SHP77 (cell line): ENCODE results near the gene COPE.

ENCODE experiments used
- DNase-seq, 2 experiments: peaks; one replicate each; lab custom pipeline; 2025; lab: John Stamatoyannopoulos, UW

The COPE gene

DNA sequence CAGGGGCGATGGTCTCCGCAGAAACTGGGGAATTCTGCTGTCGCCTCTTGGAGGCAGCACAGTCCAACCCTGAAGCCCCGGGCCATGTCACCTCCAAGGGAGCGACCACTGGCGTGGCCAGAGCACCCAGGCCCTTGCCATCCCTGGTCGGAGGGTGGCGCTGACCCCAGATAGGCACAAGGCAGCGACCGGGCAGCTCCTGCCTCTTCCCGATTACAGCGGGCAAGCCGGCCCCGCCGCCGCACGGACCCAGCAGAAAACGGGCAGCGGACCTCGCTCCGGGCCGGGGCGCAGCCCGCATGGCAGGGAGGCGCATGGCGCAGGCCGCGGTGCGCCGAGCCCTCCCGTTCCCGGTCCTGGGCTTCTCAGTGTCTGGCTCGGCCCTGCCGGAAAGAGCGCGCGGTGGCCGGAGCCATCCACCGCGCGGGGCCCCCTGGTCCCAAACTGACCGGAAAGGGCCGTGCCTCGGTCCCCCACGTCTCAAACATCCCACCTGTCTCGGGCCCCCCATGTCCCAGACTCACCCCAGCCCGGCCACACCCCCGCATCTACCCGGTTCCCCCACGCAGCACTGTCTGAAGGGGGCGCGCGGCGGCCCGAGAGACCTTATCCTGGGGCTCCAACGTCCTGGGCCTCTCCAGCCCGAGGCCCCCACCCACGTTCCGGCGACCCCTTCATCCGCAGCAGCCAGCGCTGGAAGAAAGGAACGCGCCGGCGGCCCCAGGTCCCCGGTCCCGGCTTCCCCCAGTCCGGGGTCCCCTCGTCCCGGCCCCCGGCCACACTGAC is 24.0 kb downstream of the COPE start:
- no peak for DNase-seq

DNA sequence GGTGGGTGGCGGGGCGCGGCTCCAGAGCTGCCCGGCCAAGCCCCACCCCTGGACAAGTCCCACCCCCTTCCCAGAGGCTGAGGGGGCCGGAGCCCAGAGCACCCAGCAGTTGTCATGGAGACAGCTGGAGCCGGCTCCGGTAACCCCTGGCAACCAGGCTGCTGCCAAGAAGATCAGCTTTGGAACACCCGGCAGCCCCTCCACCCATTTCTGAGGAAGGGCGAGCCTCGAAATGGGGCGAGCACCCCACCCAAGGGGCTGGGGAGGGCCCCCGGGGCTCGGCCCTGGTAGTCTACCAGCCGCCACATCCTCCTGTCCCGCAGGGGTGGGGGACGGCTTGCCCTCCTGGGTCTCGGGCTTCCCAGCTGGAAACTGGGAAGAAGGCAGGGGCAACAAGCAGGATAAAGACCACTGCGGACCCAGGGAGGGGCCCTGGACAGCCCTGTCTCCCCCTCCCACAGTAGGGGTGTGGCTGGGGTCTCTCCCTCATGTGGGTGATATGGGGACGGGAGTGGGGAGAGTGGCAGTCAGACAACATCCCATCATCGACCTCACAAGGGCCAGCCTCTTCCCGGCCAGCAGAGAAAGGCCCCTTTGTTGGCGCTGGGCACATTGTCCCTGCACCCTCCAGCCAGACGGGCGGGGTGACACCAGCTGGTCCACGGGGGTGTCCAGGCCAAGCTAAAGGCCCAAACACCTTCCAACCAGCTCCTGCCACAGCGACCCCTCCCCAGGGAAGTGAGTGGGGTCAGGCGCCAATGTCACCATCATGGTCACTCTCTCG is 24.7 kb downstream of the COPE start:
- no peak for DNase-seq

DNA sequence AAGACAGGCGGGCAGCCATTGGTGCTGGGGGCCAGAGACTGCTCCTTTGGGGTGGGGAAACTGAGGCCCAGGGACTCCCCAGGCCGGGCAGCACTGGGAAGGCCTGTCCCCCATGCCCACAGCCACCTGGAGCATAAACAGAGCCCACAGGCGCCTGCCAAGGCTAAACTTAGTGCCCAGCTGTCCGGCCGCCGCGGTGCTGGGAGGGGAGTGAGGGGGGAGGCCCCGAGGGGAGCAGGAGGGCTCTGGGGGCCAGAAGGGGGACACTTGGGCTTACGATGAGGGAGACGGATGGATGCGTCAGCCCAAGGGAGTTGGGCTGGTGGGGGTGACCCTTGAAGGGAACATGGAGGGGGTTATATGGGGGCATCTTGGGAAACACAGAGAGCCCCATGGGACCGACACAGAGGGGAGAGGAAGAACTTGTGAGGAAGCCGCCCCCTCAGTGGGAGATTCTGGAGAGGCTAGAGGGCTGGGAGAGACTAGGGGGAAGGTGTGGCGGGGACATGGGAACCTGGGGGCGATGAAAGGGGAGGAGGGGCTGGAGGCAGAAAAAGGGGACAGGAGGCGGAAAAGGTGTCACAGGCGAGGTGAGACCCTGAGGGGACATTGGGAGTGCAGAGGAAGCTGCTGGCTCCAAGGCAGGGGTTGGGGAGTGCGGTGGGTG is 25.5 kb downstream of the COPE start:
- DNase-seq, result no peak

DNA sequence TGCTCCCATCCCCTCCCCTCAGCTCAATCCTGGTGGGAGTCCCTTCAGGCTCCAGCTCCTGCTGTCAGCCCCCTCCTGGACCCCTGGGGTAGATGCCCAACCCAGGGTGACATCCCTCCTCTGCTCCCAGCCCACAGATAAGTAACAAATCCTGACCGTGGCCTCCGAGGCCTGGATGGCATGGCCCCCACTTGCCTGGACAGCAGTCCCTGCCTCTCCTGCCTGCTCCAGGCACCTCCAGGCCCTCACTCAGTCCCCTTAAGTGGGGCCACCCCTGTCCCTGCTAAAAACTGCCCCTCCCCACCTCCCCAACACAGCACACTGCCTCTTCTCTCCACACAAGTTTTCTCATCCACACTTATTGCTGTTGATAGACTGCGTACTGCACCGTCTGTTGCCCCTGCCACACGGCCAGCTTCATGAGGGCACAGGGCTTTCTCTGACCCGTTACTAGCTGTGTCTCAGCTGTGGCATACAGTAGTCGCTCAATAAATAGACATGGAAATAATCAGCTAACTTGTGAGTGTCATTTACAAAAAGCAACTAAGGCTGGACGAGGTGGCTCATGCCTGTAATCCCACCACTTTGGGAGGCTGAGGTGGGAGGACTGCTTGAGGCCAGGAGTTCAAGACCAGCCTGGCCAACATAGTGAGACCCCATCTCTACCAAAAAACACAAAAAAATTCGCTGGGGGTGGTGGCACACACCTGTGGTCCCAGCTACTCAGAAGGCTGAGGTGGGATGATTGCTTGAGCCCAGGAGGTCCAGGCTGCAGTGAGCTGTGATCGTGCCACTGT is 29.0 kb downstream of the COPE start:
- DNase-seq, result no peak

DNA sequence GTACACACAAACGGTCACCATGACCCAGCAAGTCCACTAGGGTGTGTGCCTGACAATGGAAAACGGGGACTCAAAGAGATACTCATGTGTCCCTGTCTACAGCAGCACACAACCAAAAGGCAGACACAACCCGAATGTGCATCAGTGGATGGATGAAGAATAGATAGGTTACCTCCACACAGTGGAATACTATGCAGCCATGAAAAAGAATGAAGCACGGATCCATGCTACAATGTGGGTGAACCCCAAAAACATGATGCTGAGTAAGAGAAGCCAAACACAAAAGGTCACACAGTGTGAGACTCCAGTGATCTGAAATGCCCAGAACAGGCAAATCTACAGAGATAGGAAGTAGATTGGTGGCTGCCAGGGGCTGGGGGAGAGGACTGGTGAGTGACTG is 32.2 kb downstream of the COPE start:
- DNase-seq, result no peak

DNA sequence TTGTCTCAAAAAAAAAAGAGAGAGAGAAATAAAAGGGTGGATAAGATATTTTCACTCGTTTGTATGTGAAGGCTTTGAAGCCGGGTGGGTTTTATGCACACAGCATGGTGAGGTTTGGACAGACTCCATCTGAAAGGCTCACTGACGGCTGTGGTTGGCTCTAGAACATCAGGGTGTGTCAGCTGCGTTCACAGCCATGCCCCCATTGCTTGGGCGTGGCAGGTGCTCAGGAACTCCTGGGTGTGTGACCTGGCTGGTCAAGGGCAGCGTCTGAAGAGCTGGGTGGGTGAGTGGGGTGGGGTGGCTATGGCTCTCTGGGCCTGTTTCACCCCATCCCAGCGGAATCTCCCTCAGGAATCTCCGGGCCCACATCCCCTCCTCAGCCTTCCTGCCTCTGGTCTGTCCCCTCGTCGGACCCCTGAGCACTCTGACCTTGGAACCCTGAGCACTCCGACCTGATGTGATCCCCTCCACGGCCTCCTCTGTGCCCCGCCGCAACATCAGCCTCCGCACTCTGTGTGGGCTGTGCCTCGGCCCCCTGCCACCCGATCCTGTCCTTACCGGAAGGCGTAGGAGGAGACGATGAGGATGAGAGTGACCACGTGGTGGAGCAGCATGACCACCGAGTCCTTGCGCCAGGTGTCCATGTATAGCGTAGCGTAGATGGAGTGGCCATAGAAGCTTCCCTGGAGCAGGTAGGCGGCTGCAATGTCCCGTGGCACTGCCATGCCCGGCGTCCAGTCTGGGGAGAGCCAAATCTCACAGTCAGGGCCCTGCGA is 35.5 kb downstream of the COPE start:
- DNase-seq, result no peak

DNA sequence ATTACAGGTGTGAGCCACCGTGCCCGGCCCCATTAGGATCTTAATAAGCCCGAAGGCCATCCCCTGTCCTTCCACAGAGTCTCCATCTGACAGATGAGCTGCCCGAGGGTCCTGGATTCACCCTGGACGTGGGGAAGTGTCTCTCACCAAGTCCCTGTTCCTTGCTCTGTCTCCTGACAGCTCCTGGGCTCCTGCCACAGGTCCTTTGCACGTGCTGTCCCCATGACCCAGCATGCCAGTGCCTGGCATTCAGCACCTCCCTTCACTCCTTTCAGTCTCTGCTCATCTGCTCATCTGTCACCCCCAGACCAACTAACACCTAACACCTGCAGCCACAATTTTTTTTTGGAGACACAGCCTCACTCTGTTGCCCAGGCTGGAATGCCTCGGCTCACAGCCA is 37.7 kb downstream of the COPE start:
- no peak for DNase-seq

DNA sequence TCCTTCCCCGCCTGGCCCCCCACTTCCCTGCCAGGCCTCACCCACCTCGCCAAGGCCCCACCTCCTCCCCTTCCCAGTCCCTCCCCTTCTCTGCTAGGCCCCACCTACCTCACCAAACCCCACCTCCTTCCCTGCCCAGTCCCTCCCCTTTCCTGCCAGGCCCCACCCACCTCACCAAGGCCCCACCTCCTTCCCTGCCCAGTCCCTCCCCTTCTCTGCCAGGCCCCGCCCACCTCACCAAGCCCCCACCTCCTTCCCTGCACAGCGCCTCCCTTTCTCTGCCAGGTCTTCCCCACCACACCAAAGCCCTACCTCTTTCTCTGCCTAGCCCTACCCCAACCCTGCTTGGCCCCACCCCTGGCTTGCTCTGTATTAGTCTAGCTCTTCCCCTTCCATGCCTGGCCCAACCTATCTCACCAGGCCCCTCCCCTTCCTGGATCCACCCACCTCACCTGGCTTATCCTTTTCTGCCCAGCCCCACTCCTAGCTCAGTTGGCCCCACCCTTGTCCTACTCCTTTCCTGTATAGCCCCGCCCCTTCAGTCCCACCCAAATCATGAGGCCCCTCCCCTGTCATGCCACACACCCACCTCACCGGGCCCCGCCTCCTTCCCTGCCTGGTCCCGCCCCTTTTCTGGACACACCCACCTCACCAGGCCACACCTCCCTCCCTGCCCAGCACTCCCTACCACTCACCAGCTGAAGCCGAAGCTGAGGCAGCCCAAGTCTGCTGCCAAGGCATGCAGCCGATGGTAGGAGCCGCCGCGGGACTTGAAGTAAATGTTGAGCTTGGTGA is 39.4 kb downstream of the COPE start:
- no peak for DNase-seq

DNA sequence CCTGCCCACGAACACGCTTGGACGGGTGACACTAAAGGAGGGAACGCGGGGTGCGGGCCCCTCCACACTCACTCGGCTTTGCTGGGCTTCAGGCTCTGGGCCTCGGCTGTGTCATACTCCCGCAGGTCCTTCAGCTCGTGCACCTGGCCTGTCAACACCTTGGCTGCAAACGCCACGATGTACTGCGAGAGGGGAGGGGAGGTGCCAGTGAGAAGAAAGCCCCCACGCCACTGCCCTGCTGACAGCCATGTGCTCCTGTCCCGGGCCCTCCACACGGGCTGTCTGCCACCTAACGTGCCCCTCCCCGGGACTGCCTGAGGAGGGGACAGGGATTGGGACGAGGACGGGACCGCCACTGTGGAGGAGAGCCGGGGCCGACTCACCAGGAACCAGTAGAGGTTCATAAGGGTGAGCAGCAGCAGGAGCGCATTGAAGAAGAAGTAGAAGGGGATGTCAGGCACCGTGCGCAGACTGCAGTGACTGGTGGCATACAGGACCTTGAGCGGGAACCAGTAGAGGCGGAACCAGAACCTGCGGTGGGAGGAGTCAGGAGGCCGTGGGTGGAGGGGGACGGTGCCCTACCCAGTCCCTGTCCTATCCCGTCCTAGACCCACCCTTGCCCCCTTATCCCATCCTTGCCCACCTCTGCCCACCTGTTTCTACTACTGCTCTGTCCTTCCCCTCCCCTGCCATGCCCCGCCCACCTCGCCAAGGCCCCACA is 40.2 kb downstream of the COPE start:
- no peak for DNase-seq

DNA sequence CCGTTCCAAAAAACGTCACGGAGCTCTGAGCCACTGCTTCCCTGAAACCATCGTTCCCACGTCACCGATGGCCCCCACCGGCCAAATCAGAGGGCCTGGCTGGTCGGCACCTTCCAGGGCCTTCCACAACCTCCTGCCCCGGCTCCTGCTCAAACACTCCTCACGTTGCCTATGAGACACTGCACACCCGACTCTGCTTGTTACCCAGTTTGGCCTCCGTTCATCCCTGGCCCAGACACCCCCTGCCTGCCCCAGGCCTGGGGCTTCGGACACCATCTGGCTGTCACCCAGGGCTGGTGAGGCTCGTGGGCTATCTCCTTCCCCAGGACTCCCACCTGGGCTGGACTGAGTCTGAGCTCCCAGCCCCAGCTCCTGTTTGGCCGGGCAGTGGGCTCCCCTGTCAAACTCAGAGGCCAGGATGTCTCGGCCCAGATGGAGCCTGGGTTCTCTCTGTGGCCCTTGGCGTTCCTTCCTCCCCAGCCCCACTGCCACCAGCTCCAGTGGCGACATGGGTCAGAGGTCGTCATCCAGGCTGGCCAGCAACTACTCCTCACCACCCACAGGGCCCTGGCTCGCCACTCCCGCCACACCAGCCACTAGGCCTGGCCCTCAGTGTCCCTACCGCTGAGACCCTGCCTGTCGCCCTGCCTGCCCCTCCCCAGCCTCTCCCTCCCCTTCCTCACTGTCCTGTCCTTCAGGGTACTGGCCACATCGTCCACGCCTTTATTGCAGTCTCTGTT is 41.0 kb downstream of the COPE start:
- DNase-seq, result no peak

DNA sequence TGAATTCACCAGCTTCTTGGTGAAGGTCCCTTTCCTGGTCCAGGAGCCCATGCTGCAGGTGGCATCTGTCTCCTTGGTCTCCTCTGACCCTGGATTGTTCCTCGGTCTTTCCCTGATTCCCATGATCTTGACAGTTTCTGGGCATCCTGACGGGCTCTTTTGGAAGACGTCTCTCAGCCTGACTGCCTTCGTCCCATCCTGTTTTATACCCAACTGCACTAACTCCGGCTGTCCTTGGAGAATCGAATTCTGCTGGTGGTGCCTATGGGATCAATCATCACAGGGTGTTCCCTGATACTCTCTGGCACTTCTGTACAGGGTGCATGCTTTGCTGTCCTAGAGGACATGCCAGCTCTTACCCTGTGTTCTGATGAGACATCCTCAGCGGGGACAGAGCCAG is 42.3 kb downstream of the COPE start:
- DNase-seq, result no peak

DNA sequence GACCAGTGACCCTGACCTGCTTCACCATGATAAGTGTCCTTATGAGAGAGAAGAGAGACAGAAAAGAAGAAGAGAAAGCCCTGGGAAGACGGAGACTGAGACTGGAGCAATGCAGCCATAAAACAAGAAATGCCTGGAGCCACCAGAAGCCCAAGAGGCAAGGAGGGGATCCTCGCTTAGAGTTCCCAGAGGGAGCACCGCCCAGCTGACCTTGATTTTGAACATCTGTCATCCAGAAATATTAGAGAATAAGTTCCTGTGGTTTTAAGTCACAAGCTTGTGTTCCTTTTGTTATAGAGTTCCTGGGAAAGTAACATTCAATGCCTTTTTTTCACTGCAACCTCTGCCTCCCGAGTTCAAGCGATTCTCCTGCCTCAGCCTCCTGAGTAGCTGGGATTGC is 43.5 kb downstream of the COPE start:
- DNase-seq, result no peak

DNA sequence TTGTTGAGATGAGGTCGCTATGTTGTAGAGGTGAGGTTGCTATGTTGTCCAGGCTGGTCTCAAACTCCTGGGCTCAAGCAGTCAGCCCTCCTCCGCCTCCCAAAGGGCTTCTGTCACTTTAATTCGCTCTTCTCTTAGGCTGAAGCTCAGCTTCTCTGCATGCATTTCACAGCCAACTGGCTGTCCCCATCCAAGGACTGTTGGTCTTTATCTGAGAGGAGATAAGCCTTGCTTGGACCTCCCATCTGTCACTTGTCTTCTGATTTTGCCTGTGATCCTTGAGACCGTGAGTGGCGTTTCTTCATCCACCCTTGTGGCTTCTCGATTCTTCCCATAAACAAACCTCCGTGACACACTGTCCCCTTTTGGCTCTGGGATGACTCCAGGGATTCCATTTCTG is 47.6 kb downstream of the COPE start:
- DNase-seq, result no peak

DNA sequence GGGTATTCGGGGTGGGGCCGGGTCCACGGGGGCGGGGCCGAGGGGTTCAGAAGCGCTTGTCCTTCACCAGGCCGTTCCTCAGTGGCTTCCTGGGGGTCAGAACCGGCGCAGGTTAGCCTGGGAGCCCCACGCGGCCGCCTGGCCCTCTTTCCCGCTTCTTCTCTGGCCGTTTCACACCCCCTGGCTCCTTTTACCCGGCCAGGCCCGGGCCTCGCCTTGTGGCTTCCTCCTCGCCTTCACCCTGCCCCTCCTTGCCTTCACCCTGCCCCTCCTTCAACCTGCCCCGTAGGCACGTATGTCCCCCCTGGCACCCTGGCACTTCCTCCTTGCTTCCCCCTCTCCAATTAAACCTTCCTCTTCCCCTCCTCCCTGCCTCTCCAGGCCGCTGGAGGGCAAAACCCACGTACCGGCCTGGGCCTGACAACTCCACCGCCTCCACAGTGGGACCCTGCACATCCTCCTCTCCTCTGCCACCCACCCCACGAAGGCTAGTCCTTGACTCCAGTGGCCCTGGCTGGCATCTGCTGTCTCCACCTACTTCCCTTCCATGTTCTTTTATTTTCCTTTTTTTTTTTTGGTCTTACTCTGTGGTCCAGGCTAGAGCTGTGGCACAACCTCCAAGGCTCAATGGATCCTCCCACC is 48.5 kb downstream of the COPE start:
- no peak for DNase-seq

DNA sequence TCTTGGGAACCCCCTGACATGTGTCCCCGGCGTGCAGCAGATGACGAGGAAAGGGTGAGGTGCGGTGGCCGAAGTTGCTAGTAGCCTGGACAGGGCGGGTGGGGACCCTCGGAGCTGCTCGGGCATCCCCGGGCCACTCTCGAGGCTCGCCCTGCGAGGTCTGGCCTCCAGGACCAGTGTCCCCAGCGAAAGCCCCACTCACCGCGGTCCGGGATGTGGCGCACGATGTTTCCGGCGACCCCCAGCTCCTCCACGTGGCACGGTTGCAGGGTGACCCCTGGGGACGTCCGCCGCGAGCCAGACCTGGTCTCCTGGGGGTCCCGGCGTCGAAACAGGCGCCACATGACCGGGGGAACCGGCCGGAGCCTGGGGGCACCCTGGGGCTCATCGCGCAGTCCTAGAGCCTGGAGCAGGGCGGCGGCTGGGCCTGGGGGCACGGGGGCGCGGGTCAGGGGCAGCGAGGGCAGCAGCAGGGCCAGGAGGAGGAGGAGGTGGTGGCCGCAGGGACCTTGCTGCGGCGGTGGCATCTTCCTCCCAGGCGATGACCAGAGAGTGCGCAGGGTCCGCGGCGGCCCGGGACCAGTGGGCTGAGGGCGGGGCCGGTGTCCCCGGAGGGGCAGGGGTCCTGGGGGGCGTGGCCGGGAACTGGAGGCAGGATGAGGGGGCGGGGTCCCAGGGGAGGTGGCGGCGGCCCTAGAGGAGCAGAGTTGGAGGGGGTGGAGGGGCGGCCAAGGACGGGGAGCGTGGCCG is 49.2 kb downstream of the COPE start:
- no peak for DNase-seq

DNA sequence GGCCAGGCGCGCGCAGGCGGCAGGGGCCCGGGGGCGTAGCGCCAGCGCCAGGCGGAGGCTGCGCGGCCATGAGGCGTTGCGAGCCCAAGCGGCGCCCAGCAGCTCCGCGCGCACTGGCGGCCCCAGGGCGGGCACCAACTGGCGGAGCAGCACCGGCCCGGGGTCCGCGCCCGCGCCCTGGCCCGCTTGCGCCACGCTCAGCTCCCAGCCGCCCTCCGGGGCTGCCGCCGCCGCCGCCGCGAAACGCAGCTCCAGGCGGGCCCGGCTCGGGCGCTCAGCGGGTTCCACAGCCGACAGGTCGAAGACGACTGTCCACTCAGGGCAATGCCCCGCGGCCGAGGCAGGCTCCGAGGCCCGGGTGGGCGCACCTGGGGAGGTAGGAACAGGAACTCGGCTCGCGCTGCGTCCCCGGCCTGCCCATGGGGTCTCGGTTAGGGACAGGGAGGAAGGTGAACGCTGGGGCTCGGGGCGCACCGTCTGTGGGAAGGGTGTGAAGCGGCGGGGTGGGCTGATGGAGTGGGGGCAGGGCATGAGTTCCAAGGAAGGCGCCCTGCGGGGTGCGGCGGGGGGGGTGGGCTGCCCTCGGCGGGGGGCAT is 50.1 kb downstream of the COPE start:
- no peak for DNase-seq

DNA sequence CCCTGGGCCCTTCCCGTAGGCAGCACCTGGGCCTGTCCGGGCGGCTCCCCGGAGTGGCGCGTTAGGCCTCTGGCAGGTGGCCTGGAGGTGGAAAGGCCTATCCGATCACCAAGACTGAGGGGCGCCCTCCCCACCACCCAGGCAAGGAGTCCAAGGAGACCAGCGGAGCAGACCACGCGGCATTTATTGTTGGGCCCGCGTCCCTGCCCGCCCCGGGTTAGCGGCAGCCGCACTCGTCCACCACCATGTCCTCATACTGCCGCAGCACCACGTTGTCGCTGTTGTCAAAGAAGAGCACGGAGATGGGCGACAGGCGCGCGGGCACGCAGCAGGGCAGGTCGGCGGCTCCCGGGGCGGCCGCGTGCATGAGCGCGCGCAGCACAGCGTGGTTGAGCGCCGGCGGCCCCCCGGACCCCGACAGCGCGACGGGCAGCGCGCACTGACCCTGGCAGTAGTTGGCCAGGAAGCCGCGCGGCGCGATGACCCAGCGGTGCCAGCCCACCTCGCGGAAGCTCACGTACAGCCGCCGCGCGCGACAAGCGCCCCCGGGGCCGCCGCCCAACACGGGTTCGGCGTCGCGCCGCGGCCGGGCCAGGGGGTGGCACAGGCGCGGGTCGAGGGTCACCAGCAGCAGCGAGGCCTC is 50.7 kb downstream of the COPE start:
- DNase-seq, result no peak
